Colon (tissue), 2 donors: ENCODE results near the gene PCDHGA5.
"Not testable (repeated sequence)": the region's sequence is repeated elsewhere in the genome, so short reads cannot be mapped to it uniquely, and the experiment has no call there.

ENCODE experiments used
- FAIRE-seq: peaks from 2 replicates; lab custom pipeline; 2012; peaks lifted over from hg19 to GRCh38; lab: Jason Lieb, UNC
- donor health status: control.
- donor health status: control.

PCDHGA5 gene

GRCh38 chr5:141363952-141364660, at the start of gene PCDHGA5:
PCDHGA5 (plus strand) TSS chr5:141364162; CDS start chr5:141364331, 169 bp downstream.
- FAIRE-seq, result no peak

DNA sequence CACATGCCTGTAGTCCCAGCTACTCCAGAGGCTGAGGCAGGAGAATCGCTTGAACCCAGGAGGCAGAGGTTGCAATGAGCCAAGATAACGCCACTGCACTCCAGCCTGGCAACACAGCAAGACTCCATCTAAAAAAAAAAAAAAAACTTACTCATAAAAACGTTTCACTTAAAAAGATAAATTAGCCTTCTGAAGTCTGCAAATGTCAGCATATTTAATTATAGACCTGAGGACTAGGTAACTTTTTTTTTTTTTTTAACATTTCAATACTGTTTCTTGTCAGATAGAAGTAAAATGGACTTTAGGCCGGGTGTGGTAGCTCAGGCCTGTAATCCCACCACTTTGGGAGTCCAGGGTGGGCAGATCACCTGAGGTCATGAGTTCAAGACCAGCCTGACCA, 47.0 kb upstream of the PCDHGA5 start:
- FAIRE-seq, result not testable (repeated sequence)

DNA sequence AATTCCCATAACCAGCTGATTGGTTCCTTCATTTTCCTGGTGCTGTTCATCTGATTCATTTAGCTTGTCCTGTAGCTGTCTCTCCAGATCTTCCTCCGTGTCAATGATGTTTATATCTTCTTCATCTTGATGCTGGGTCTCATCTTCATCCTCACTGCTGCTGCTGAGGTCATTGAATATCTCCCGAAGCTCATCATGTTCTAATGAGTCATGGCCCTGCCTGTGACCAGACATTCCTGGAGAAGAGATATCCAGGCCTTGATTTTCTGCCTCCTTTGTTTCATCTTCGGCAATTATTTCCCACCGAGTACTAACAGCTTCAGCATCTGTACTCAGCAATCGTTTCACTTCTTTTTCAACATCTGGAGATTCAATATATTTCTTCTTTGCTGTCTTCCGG, 44.8 kb upstream of the PCDHGA5 start:
- no peak for FAIRE-seq

DNA sequence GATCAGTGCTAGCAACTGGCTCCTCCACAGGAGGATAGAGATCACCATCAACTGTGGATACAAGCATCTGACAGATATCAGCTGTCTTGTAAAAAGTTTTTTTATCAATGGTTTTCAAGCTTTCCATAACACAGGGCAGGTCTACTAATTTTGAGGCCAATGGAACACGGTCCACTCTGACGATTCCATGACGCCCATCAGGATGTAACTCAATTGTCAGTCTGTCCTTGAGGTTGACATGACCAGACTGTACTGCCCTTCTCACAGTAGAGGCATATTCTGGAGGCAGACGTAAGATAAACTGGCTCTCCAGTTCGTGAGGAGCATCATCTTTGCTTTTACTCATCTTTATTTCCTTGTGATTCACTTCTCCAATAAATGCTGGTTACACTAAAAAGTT, 44.3 kb upstream of the PCDHGA5 start:
- FAIRE-seq, result no peak

DNA sequence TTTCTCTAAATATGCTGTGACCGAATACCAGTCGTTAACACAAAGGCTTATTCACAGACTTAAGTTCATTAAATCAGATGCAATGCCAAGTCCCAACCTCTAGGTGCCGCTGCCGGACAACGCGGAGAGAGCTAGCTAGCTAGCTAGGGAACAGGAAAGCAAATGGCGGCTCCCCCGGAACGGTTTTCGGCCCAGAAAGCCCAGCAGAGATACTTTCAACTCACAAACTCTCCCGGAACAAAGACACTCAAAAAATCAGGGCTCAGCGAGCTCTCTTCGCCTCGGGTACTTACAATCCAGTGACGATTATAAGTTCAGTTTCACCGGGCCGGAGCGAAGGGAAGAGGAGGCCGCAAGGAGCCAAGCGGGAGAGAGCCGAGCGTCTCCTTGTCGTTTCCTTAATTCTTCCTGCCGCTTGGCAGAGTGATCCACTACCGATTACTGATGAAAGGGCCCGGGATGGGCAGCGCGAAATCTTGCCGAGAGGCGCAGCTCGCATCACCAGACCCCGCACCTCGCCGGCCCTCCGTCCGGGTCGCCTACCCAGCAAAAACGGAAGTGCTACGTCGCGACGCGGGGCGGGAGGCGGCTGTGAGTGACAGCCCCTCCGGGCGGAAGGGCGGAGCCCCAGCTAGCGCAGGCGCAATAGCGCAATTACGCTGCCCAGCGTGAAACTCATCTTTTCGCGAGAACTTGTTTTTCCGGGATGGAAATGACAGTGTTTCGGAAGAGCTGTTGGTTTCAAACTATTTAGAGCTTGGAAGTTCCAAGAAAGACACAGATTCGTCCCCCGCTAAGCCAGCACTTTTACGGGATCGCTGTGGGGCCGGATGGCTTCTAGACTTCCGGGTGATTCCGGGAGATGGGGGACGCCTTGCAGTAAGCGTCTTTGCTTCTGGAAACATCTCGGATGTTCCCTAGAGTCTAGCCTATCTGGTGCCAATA, 43.5 kb upstream of the PCDHGA5 start, which contains the start of gene TAF7:
Gene TAF7 (minus strand): TSS at position 560 of the 945 bp plus-strand sequence. CDS start 740 bp downstream, outside the sequence.
- no peak for FAIRE-seq

DNA sequence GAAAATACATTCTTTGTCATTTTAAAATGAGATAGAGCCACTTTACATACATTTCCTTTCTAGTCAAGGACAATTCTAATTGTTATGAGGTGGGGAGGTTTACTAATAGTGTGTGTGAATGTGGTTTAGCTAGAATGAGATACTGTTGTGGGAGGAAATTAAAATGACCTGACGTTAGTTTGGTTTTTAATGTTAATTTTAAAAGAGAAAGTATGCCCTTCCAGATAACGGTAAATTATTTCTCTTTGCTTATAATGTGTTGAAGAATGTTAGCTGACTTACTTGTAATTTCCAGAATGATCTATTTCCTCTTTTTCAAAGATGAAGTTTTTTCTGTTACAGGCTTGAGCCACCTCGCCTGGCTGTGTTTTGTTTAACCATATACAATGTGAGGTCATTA, 41.7 kb upstream of the PCDHGA5 start:
- FAIRE-seq, result no peak

DNA sequence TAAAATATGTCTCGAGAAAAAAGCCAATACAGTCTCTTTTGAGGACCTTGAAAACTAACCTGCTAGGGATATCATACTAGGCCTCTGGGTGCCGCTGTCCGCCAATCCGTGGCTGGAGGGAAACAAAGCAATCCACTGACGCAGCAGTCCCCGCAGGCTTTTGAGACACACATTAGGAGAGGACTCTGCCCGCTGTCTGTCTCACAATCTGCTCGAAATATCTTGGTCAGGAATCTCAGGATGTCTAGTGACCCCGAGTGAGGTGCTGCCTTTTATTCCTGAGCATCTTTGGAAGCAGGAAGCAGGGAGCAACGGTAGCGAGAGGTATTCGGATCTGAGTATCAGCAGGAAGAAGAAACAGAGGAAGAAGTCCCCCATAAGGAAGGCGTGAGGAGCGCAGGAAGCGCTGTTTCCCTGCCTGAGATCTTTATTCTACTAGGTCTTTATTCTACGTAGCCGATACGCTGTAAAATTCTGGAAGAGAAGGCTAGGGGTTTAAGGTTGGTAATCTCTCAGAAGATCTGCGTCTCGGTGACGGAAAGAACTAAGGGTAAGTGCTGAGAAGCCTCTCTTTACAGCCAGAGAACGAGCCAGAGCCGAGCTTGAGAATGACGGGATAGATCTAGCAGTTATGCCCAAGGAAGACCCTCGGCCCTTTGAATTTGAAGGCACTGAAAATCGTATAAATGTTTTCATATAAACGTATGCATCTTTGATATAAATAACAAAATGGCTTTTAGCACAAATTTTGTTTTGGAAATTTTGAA, 37.7 kb upstream of the PCDHGA5 start:
- no peak for FAIRE-seq

DNA sequence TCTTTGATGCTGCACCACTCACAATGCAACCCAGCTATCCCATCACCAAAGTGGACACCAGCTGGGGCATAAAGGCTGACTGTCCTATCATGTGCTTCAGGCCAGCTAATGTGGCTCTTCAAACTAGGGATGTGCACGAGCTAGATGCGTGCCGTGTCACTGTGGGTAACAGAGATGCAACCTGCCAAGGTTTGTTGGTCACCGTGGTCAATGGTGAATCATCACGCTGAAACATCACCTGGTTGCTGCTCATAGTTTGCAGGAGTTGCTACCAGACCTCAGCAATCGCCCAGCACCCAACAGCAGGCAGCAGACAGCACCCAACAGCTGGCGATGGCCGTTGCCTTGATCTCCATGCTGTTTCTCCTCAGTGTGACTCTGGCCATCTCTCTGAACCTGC, 35.7 kb upstream of the PCDHGA5 start:
- FAIRE-seq, result no peak

GRCh38 chr5:141330299-141331080, 33.5 kb upstream of the PCDHGA5 start, which contains the start of gene PCDHGA1:
PCDHGA1 (plus strand) TSS chr5:141330514.
- FAIRE-seq, result no peak

DNA sequence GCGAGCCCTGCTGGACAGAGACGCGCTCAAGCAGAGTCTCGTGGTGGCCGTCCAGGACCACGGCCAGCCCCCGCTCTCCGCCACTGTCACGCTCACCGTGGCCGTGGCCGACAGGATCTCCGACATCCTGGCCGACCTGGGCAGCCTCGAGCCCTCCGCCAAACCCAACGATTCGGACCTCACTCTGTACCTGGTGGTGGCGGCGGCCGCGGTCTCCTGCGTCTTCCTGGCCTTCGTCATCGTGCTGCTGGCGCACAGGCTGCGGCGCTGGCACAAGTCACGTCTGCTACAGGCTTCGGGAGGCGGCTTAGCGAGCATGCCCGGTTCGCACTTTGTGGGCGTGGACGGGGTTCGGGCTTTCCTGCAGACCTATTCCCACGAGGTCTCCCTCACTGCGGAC, 31.4 kb upstream of the PCDHGA5 start:
- FAIRE-seq, result not testable (repeated sequence)

DNA sequence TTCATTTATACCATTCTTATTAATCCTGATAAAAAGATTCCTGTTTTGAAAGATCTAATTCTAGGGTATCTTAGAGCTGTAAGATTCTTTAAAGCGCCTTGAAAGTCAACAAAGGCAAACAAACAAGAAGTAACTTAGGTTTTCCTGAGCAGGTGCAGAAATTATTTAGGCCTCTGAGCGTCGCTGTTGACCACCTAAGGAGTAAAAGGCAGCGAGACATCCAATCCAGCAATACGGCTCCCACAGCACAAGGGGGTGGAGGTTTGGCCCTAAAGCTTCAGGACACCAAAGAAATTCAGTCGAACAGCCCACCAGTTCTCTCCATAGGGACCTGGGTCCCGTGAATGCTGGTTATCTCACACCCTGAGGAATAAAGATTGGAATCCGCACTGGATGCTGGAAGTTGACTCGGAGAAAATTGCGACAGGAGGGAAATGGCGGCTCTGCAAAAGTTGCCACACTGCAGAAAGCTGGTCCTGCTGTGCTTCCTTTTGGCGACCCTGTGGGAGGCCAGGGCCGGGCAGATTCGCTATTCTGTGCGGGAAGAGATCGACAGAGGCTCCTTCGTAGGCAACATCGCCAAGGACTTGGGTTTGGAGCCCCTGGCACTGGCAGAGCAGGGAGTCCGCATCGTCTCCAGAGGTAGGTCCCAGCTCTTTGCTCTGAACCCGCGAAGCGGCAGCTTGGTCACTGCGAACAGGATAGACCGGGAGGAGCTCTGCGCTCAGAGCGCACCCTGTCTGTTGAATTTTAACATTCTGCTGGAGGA, 25.2 kb upstream of the PCDHGA5 start, which contains the start of gene PCDHGA2:
Gene PCDHGA2 (plus strand): TSS at position 223 of the 769 bp plus-strand sequence.
- no peak for FAIRE-seq

- FAIRE-seq, result not testable (repeated sequence)
Measured at GRCh38 chr5:141340781-141341354, 23.1 kb upstream of the PCDHGA5 start.

GRCh38 chr5:141342773-141343172, 21.2 kb upstream of the PCDHGA5 start:
- no peak for FAIRE-seq

DNA sequence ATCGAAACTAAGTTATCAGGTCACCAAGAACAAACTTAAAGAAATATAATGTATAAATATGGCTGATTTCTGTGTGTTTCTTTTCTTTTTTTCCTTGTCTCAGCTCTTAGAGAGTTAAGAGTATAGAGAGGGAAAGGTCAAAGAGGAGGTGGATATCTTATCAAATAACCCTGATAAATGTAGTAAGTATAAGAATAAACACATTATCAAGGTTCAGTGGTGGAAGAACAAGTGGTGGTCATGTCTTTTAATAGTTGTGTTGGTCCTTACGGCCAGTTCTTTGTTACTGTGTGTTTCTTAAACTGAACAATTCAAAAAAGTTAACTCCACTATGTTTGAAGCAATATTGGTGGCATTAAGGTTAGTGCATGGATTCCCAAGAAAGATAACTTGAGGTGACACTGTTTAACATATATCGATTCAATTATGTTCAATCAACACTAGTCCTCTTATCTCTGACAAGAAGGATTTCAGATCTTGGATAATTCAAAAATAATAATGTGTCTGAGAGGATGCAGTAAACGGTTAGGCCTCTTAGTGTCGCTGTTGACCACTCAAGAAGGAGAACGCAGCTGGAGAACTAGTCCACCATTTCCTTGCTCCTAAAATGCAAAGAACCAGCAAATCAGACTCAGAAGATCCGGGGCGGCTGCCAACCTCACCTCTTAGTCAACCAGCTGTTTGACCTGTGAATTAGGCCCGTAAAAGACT, 20.6 kb upstream of the PCDHGA5 start, which contains the start of gene PCDHGA3:
Gene PCDHGA3 (plus strand): TSS at position 588 of the 711 bp plus-strand sequence. CDS start 205 bp downstream, outside the sequence.
- FAIRE-seq, result no peak

GRCh38 chr5:141343953-141344463, 20.0 kb upstream of the PCDHGA5 start:
- FAIRE-seq, result no peak

DNA sequence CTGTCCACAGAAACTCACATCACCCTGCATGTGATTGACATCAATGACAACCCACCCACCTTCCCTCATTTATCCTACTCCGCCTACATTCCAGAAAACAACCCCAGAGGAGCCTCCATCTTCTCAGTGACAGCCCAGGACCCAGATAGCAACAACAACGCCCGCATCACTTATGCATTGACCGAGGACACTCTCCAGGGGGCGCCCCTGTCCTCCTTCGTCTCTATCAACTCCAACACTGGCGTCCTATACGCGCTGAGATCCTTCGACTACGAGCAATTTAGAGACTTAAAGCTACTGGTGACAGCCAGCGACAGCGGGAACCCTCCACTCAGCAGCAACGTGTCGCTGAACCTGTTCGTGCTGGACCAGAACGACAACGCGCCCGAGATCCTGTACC, 18.6 kb upstream of the PCDHGA5 start:
- no peak for FAIRE-seq

- not testable (repeated sequence) for FAIRE-seq
Measured at GRCh38 chr5:141346017-141346416, 17.9 kb upstream of the PCDHGA5 start.

GRCh38 chr5:141349917-141350619, 13.9 kb upstream of the PCDHGA5 start, which contains the start of gene PCDHGB1:
PCDHGB1 (plus strand) TSS chr5:141350099; CDS start chr5:141350261, 162 bp downstream.
- no peak for FAIRE-seq
